Endothelial cell of umbilical vein (primary cell): ENCODE results near the gene CDC20. TPM values are rescaled to one million over a fixed set of nuclear protein-coding genes. Genes with fewer than 3 reads are reported as not detected.

ENCODE experiments used
- Bru-seq: library from RNA; stranded (reverse); fragments of 400-500 nt; gene quantifications from one replicate; lab custom pipeline; 2021; lab: Mats Ljungman, UMichigan
- BruChase-seq, 2 experiments: library from RNA; stranded (reverse); fragments of 400-500 nt; gene quantifications; one replicate each; lab custom pipeline; 2021; lab: Mats Ljungman, UMichigan
- BruUV-seq: library from RNA; stranded (reverse); fragments of 400-500 nt; replicated peaks from 2 replicates; lab custom pipeline; 2021; lab: Mats Ljungman, UMichigan
- CTCF ChIA-PET: fragments of 300-600, 350-600 bp; sonication (Branson Sonifier 250); formaldehyde crosslinking; loops from one replicate; lab custom pipeline; 2021; ENCODE audit warnings: antibody characterized with exemption, inconsistent platforms; lab: Charles Lee
- POLR2A ChIA-PET: fragments of 300-600, 350-600 bp; sonication (Branson Sonifier 250); formaldehyde crosslinking; loops from one replicate; lab custom pipeline; 2021; ENCODE audit warnings: antibody characterized with exemption, inconsistent platforms; lab: Charles Lee
- DNase-seq: peaks from one replicate; pipeline ENCODE4 v3.0.0-alpha.2; 2011; ENCODE audit warnings: low read depth, low spot score
- FAIRE-seq: peaks from 2 replicates; lab custom pipeline; 2011; peaks lifted over from hg19 to GRCh38; lab: Jason Lieb, UNC
- H2AFZ ChIP-seq: 2 replicates; pipeline ENCODE4 v1.6.0; 2012; ENCODE audit warnings: low read depth, low read length, control low read depth, inconsistent platforms
- H3K27ac ChIP-seq: 2 replicates; pipeline ENCODE4 v1.5.1; 2011; ENCODE audit warnings: low read depth, mild to moderate bottlenecking, control low read depth, low read length, moderate library complexity; ENCODE audit not compliant: insufficient read depth
- H3K27me3 ChIP-seq, 2 experiments: 2 replicates each; pipeline versions ENCODE4 v1.6.0 to v1.6.1; 2011; ENCODE audit warnings: low read length in 2 of 2, mixed read lengths in 1 of 2; ENCODE audit not compliant: control insufficient read depth in 2 of 2, insufficient read depth in 2 of 2
- H3K36me3 ChIP-seq, 2 experiments: 2 replicates in 1 of 2; 3 replicates in 1 of 2; pipeline ENCODE4 v1.5.1; 2011; ENCODE audit warnings: low read length in 2 of 2, mild to moderate bottlenecking in 1 of 2, moderate library complexity in 1 of 2; ENCODE audit not compliant: control insufficient read depth in 2 of 2, insufficient read depth in 2 of 2; ENCODE audit errors: extremely low read depth in 1 of 2
- H3K4me1 ChIP-seq: 3 replicates; pipeline ENCODE4 v1.5.1; 2011; ENCODE audit warnings: mild to moderate bottlenecking, low read length; ENCODE audit not compliant: control insufficient read depth, insufficient read depth; ENCODE audit errors: extremely low read depth
- H3K4me2 ChIP-seq: 2 replicates; pipeline ENCODE4 v1.6.1; 2011; ENCODE audit warnings: low read length, control low read depth, mixed read lengths; ENCODE audit not compliant: insufficient read depth
- H3K4me3 ChIP-seq, 3 experiments: fragments of 200-600 bp in 1 of 3; sonication (generic), shearing (Covaris generic) in 1 of 3; replicated peaks in 1 of 3; 2 replicates each; pipeline ENCODE4 v1.5.1; 2011 to 2016; ENCODE audit warnings: control low read depth in 3 of 3, low read length in 3 of 3, mild to moderate bottlenecking in 2 of 3, inconsistent platforms in 1 of 3, low read depth in 1 of 3, moderate library complexity in 1 of 3; ENCODE audit not compliant: insufficient read depth in 1 of 3
- H3K79me2 ChIP-seq: 2 replicates; pipeline ENCODE4 v1.6.0; 2012; ENCODE audit warnings: low read length, inconsistent platforms; ENCODE audit not compliant: control insufficient read depth, insufficient read depth
- H3K9ac ChIP-seq: replicated peaks from 2 replicates; pipeline ENCODE3; 2011; ENCODE audit warnings: low read length, control low read depth; ENCODE audit not compliant: insufficient read depth; ENCODE audit errors: extremely low read depth
- H3K9me1 ChIP-seq: replicated peaks from 3 replicates; pipeline ENCODE4 v1.6.0; 2011; ENCODE audit warnings: mild to moderate bottlenecking, low read length; ENCODE audit not compliant: control insufficient read depth, insufficient read depth; ENCODE audit errors: extremely low read depth
- H3K9me3 ChIP-seq: replicated peaks from 2 replicates; pipeline ENCODE4 v1.5.1; 2012; ENCODE audit warnings: low read length, inconsistent platforms; ENCODE audit not compliant: control insufficient read depth, insufficient read depth
- H4K20me1 ChIP-seq: replicated peaks from 2 replicates; pipeline ENCODE3; 2011; ENCODE audit warnings: mild to moderate bottlenecking, low read length; ENCODE audit not compliant: control insufficient read depth, insufficient read depth; ENCODE audit errors: extremely low read depth
- GATA2 ChIP-seq: IDR thresholded peaks from 2 replicates; pipeline ENCODE4 v1.7.0; 2011; ENCODE audit warnings: low read depth, mild to moderate bottlenecking, moderate library complexity, mixed read lengths, low read length; ENCODE audit not compliant: insufficient read length, insufficient read depth
- MAX ChIP-seq: IDR thresholded peaks from 2 replicates; pipeline ENCODE4 v1.6.1; 2011; ENCODE audit not compliant: insufficient read depth, insufficient read length
- POLR2AphosphoS5 ChIP-seq: IDR thresholded peaks from 2 replicates; pipeline ENCODE4 v1.6.1; 2012; ENCODE audit warnings: low read depth, mild to moderate bottlenecking, control low read depth, low read length, moderate library complexity; ENCODE audit not compliant: insufficient read depth
- dilution Hi-C: fragments of 300-500 bp; cut with MboI; formaldehyde crosslinking; loops from one replicate; pipeline ENCODE4 v1.15.0; 2019; ENCODE audit warnings: low sequenced_read_pairs; ENCODE audit not compliant: extremely low pct_ligation_motif_present
- intact Hi-C: fragments of 100-400 bp; cut with micrococcal nuclease; formaldehyde crosslinking; loops from one replicate; pipeline ENCODE4 v1.10.0; 2022
- long read RNA-seq: library from polyadenylated mRNA; stranded (forward); transcript quantifications from one replicate; pipeline ENCODE4 v2.0.0, GENCODE V29; 2021
- polyA minus RNA-seq, 3 experiments: library from RNA; depleted of rRNA, polyadenylated mRNA; stranded (reverse); fragments of >200 nt; gene quantifications; 1 replicate in 1 of 3; 2 replicates in 2 of 3; pipeline ENCODE4 v1.2.3, GENCODE V29; 2011
- polyA plus RNA-seq, 4 experiments: library from polyadenylated mRNA; depleted of rRNA in 3 of 4; stranded (reverse) in 3 of 4; unstranded in 1 of 4; fragments of >200 nt; gene quantifications; 2 replicates each; pipeline versions ENCODE4 v1.2.1 to v1.2.3, GENCODE V29; 2011 to 2012; ENCODE audit warnings: missing spikeins in 1 of 4
- total RNA-seq: library from RNA; stranded (reverse); gene quantifications from 2 replicates; pipeline ENCODE4 v1.2.3, GENCODE V29; 2021

CDC20 gene
- total RNA-seq = 156 and 170 TPM in 2 replicates
- polyA plus RNA-seq = 129 and 130 TPM in 2 replicates
- 135 and 152 TPM in 2 replicates for polyA plus RNA-seq (2011; cell fraction: cytosol; rRNA removed)
- polyA plus RNA-seq (2011; cell fraction: nucleus; rRNA removed) = 95.9 and 101 TPM in 2 replicates
- 49.0 and 129 TPM in 2 replicates for polyA plus RNA-seq (2012)
- 94.7 and 131 TPM in 2 replicates for polyA minus RNA-seq
- polyA minus RNA-seq (2011; cell fraction: cytosol; rRNA and poly(A)+ RNA removed) = 122 TPM
- polyA minus RNA-seq (2011; cell fraction: nucleus; rRNA and poly(A)+ RNA removed) = 22.4 and 25.7 TPM in 2 replicates
- percentile 81 among the genes with signal in this experiment for Bru-seq, nascent RNA
- percentile 94 among the genes with signal in this experiment for BruChase-seq, experiment 1, labeled RNA remaining after a 6-hour chase
- percentile 83 among the genes with signal in this experiment for BruChase-seq, experiment 2, labeled RNA remaining after a 2-hour chase
- long read RNA-seq, transcript CDC20-201 (11 exons, 1,675 nt) = major isoform, 537 of 821 reads
- long read RNA-seq, transcript CDC20-202 (10 exons, 1,777 nt) = minor isoform, 111 of 821 reads
- long read RNA-seq, partial matches to known transcripts = 136 of 821 reads
- long read RNA-seq, other reads (novel, unspliced or antisense) = 33 of 821 reads

DNA sequence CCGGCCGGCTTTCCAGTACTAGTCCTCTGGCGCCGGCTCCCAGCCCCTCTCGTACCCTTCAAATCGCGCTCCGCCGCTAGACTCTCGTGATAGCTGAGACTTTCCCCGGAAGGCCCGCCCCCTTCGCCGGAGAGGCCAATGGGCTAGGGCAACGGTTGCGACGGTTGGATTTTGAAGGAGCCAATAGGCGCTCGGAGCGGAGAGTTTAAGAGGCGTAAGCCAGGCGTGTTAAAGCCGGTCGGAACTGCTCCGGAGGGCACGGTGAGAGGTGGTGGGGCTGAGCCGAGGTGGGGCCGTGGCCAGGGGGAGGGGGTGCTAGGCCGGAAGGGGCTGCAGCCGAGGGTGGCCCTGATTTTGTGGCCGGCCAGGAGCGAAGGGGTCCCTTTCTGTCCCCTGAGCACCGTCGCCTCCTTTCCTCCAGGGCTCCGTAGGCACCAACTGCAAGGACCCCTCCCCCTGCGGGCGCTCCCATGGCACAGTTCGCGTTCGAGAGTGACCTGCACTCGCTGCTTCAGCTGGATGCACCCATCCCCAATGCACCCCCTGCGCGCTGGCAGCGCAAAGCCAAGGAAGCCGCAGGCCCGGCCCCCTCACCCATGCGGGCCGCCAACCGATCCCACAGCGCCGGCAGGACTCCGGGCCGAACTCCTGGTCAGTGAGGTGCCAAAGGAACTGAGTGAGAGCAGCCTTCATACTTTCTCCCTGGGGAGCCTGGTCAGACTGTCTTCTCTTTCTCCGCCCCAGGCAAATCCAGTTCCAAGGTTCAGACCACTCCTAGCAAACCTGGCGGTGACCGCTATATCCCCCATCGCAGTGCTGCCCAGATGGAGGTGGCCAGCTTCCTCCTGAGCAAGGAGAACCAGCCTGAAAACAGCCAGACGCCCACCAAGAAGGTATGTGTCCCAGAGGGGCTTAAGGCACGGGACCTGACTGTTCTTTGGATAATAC, at the start of gene CDC20:
Gene CDC20 (plus strand): TSS at position 236 of the 948 bp plus-strand sequence. CDS start 235 bp downstream, at position 471.
- FAIRE-seq = peak; percentile 97
- POLR2A ChIA-PET = interaction anchor here (0.6 to 1.6 kb wide), 5 partner anchors 9 to 182 kb away, joined by 3 to 6 read pairs (median 4); partner anchors contain the start of genes ELOVL1 and HYI

More for the DNA sequence above, at the start of gene CDC20:
- Histone ChIP-seq H3K79me2 (peaks cover 36% of the 10 kb centered on the region), H3K4me2 (peak within 1 kb of the TSS; percentile 92), H3K27ac (peak within 1 kb of the TSS; percentile 80), H3K36me3 (peaks cover 5 to 12% of the 10 kb centered on the region in 2 experiments), H4K20me1 (no peaks in the 10 kb centered on the region), H2AFZ (peak within 1 kb of the TSS; percentile 88), H3K4me3 (peak within 1 kb of the TSS; percentile 57 to 84 (median 80)), H3K9ac (peak within 1 kb of the TSS; percentile 87), H3K9me1 (no peaks in the 10 kb centered on the region), H3K27me3 (no peaks in the 10 kb centered on the region), H3K9me3 (no peaks in the 10 kb centered on the region), H3K4me1 (peaks cover 38% of the 10 kb centered on the region)
- dilution Hi-C loops (no loop called here), intact Hi-C loops (loop anchor here (1.0 to 2.0 kb wide), 4 partner anchors 8 to 120 kb away; partner anchors contain the start of gene TIE1)
- BruUV-seq = TSS peak; percentile 63
- TF ChIP-seq POLR2AphosphoS5 (peak; percentile 44), GATA2 (no peak), MAX (peak; percentile 81)
- CTCF ChIA-PET = interaction anchor here (0.8 to 2.8 kb wide), 20 partner anchors 10 to 151 kb away, joined by 3 to 19 read pairs (median 4); partner anchors contain the start of genes MED8 and SZT2
- peak; percentile 98 for DNase-seq
